ENCODE data around the gene MCFD2. TPM values are rescaled to one million over a fixed set of nuclear protein-coding genes. Genes with fewer than 3 reads are reported as not detected.

MCFD2 gene
- polyA plus RNA-seq, 1 of the 3 experiments (the other 2 are of a cell fraction): 88.2 TPM

DNA sequence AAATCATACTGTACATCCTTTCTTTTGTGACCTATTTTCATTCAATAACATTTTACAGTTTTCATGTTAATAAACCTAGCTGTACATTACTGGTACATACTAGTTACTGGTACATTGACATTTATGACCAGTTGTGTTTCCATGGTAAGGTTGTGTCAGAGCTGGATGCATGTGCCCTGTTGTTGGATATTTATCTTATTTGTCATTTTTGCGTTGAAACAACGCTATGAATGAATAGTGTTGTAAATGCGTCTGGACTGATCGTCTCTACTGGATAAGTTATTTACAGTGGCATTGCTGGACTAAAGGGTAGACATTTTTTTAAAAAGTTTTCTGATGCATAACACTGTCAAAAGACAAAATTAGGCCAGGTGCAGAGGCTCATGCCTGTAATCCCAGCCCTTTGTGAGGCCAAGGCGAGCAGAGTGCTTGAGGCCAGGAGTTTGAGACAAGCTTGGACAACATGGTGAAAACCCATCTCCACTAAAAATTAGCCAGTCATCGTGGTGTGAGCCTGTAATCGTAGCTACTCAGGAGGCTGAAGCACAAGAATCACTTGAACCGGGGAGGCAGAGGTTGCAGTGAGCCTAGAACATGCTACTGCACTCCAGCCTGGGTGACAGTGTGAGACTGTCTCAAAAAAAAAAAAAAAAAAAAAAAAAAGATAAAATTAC is 40.2 kb downstream of the MCFD2 start:
- H3K36me3 ChIP-seq (replicated peaks in 1 of 2; ENCODE audit: control insufficient read depth in 1 of 2, insufficient read depth in 2 of 2, low read length in 1 of 2): no peaks in the 10 kb centered on the region
- H3F3A ChIP-seq (replicated peaks; ENCODE audit: insufficient read depth): peaks cover 26% of the 10 kb centered on the region
- H3K9me2 ChIP-seq: no peaks in the 10 kb centered on the region
- no peak overlapping the region for H3K4me3 ChIP-seq (ENCODE audit: low read depth in 2 of 2, low read length in 1 of 2)
- DNase-seq: no peak
- H3K9ac ChIP-seq: no peak overlapping the region
- peaks cover 26 to 28% of the 10 kb centered on the region in 2 experiments; a peak in 3 of 4 replicates for H3K4me1 ChIP-seq (ENCODE audit: control insufficient read depth in 1 of 2, insufficient read depth in 2 of 2, low read depth in 1 of 2, low read length in 1 of 2)
- TF ChIP-seq JUND (IDR thresholded peaks at IDR 0.05): no peak
- CTCF ChIA-PET: interaction anchor here (0.6 to 2.6 kb wide), 14 partner anchors 9 to 448 kb away, joined by 3 to 19 read pairs (median 6); no protein-coding TSS in a partner anchor
- H2AFZ ChIP-seq (ENCODE audit: low read depth): no peak overlapping the region
- H3K79me2 ChIP-seq (ENCODE audit: insufficient read depth): no peaks in the 10 kb centered on the region
- H3K27ac ChIP-seq (ENCODE audit: low read depth in 2 of 2, low read length in 1 of 2): peak overlapping the region in 1 of 2 experiments; percentile 91; a peak in 2 of 4 replicates
- no peak overlapping the region for H3K4me2 ChIP-seq
- H3K27me3 ChIP-seq (ENCODE audit: insufficient read depth): no peaks in the 10 kb centered on the region
- H4K20me1 ChIP-seq (ENCODE audit: insufficient read depth): no peaks in the 10 kb centered on the region
- 95% methylated on average over 8 of the region's 8 CpGs for WGBS (ENCODE audit: low lambda C conversion rate)
- POLR2A ChIA-PET: no interaction called here
- H3K9me3 ChIP-seq: no peaks in the 10 kb centered on the region

DNA sequence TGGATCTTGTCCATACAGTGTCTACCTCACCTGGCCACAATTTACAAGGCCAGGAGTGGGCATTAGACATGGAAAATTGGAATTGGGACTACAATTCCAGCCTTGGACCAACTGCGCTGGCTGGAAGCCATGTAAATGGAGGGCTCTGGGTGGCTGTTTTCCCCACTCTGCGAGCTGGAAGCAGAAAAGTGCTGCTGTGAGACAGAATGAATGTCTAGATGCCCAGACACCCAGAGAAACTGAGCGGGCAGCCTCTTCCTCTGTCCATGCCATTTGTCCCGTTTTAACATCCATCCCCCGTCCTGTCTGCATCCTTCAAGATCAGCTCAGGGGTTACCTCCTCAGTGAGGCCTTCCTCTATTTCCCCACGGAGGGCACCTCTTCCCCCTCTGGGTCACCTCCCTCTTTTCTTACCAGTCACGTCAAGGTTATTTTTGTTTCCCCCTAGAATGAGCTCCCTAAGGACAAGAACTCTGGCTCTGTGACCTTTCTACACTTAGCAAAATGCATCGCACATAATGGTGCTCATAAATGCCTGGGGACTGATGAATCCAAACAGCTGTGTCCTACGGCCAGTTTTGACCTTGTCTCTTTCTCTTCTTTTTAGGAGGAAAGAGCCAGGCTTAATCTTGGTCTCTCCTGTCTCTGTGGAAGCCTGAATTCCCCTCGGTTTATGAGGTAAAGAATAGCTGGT is 41.2 kb downstream of the MCFD2 start:
- Histone ChIP-seq H3K9me3 (no peaks in the 10 kb centered on the region), H3K27me3 (ENCODE audit: insufficient read depth) (no peaks in the 10 kb centered on the region), H3K4me3 (ENCODE audit: low read depth in 2 of 2, low read length in 1 of 2) (no peak overlapping the region), H3K36me3 (replicated peaks in 1 of 2; ENCODE audit: control insufficient read depth in 1 of 2, insufficient read depth in 2 of 2, low read length in 1 of 2) (no peaks in the 10 kb centered on the region), H3K27ac (ENCODE audit: low read depth in 2 of 2, low read length in 1 of 2) (peak overlapping the region; percentile 67 to 91; a peak in 3 of 4 replicates), H3K4me2 (peak overlapping the region; percentile 18), H3K9ac (peak overlapping the region; percentile 22), H3F3A (replicated peaks; ENCODE audit: insufficient read depth) (peaks cover 26% of the 10 kb centered on the region), H3K4me1 (ENCODE audit: control insufficient read depth in 1 of 2, insufficient read depth in 2 of 2, low read depth in 1 of 2, low read length in 1 of 2) (peaks cover 28 to 30% of the 10 kb centered on the region in 2 experiments; a peak in 3 of 4 replicates), H4K20me1 (ENCODE audit: insufficient read depth) (no peaks in the 10 kb centered on the region), H3K79me2 (ENCODE audit: insufficient read depth) (no peaks in the 10 kb centered on the region), H3K9me2 (no peaks in the 10 kb centered on the region), H2AFZ (ENCODE audit: low read depth) (no peak overlapping the region)
- POLR2A ChIA-PET: no interaction called here
- DNase-seq: no peak
- CTCF ChIA-PET: interaction anchor here (1.1 to 2.6 kb wide), 7 partner anchors 11 to 449 kb away, joined by 3 to 10 read pairs (median 9); no protein-coding TSS in a partner anchor
- 80% methylated on average over 10 of the region's 10 CpGs for WGBS (ENCODE audit: low lambda C conversion rate)
- TF ChIP-seq, protein P1, sequence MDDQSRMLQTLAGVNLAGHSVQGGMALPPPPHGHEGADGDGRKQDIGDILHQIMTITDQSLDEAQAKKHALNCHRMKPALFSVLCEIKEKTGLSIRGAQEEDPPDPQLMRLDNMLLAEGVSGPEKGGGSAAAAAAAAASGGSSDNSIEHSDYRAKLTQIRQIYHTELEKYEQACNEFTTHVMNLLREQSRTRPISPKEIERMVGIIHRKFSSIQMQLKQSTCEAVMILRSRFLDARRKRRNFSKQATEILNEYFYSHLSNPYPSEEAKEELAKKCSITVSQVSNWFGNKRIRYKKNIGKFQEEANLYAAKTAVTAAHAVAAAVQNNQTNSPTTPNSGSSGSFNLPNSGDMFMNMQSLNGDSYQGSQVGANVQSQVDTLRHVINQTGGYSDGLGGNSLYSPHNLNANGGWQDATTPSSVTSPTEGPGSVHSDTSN (IDR thresholded peaks at IDR 0.05): no peak
- no peak for TF ChIP-seq EZH2phosphoT487 (IDR thresholded peaks at IDR 0.05; ENCODE audit: borderline replicate concordance, low read depth)
- TF ChIP-seq, protein P2, sequence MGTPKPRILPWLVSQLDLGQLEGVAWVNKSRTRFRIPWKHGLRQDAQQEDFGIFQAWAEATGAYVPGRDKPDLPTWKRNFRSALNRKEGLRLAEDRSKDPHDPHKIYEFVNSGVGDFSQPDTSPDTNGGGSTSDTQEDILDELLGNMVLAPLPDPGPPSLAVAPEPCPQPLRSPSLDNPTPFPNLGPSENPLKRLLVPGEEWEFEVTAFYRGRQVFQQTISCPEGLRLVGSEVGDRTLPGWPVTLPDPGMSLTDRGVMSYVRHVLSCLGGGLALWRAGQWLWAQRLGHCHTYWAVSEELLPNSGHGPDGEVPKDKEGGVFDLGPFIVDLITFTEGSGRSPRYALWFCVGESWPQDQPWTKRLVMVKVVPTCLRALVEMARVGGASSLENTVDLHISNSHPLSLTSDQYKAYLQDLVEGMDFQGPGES (IDR thresholded peaks at IDR 0.05; ENCODE audit: low read depth, low read length): no peak

DNA sequence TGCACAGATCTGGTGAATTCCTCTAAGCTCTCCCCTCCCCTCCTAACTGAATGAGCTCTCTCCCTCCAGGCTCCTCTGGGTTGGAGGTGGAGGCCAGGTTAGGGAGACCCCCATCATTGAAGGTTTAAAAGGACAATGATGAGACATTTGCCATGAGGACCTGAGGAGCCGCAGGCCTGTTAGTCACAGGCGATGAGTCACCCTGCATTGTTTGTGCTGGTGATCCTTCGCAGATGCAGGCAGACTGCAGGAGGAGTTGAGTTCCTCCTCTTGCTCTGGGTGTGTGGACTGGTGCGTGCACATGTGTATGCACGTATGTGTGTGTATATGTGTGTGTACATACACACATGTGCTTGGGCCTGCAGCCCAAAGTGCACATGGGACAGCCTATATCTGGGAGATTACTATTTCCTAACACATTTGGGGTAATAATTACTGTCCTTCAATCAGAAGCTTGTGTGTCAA is 42.0 kb downstream of the MCFD2 start:
- no peaks in the 10 kb centered on the region for H3K9me2 ChIP-seq
- peak; percentile 52 for DNase-seq
- peaks cover 26% of the 10 kb centered on the region for H3F3A ChIP-seq (replicated peaks; ENCODE audit: insufficient read depth)
- no peak overlapping the region for H3K4me3 ChIP-seq (ENCODE audit: low read depth in 2 of 2, low read length in 1 of 2)
- ChIA-PET POLR2A (no interaction called here), CTCF (interaction anchor here (0.8 to 2.6 kb wide), 12 partner anchors 10 to 449 kb away, joined by 3 to 10 read pairs (median 6); no protein-coding TSS in a partner anchor)
- no peaks in the 10 kb centered on the region for H3K79me2 ChIP-seq (ENCODE audit: insufficient read depth)
- 0% methylated on average over 4 of the region's 5 CpGs for WGBS (ENCODE audit: low lambda C conversion rate)
- no peaks in the 10 kb centered on the region for H3K27me3 ChIP-seq (ENCODE audit: insufficient read depth)
- H3K36me3 ChIP-seq (replicated peaks in 1 of 2; ENCODE audit: control insufficient read depth in 1 of 2, insufficient read depth in 2 of 2, low read length in 1 of 2): no peaks in the 10 kb centered on the region
- peak overlapping the region; percentile 18 for H3K4me2 ChIP-seq
- no peak overlapping the region for H2AFZ ChIP-seq (ENCODE audit: low read depth)
- no peaks in the 10 kb centered on the region for H4K20me1 ChIP-seq (ENCODE audit: insufficient read depth)
- H3K4me1 ChIP-seq (ENCODE audit: control insufficient read depth in 1 of 2, insufficient read depth in 2 of 2, low read depth in 1 of 2, low read length in 1 of 2): peaks cover 25 to 28% of the 10 kb centered on the region in 2 experiments; a peak in 3 of 4 replicates
- H3K9me3 ChIP-seq: no peaks in the 10 kb centered on the region
- peak overlapping the region; percentile 22 for H3K9ac ChIP-seq
- H3K27ac ChIP-seq (ENCODE audit: low read depth in 2 of 2, low read length in 1 of 2): peak overlapping the region; percentile 67 to 91
- TF ChIP-seq RCOR1 (IDR thresholded peaks at IDR 0.05; ENCODE audit: low read length) (no peak), ELF1 (IDR thresholded peaks at IDR 0.05) (no peak), TEAD4 (IDR thresholded peaks at IDR 0.05; ENCODE audit: borderline replicate concordance, insufficient read depth) (no peak), GATA2 (CRISPR knock-in tag; IDR thresholded peaks at IDR 0.05) (no peak), FOXJ3 (CRISPR knock-in tag; IDR thresholded peaks at IDR 0.05) (no peak), RAD21 (IDR thresholded peaks at IDR 0.05; ENCODE audit: low read length) (peak; percentile 12), NFIC (IDR thresholded peaks at IDR 0.05; ENCODE audit: borderline replicate concordance) (no peak), MXI1 (IDR thresholded peaks at IDR 0.05; ENCODE audit: low read depth, low read length) (no peak)
- TF ChIP-seq, protein P3, sequence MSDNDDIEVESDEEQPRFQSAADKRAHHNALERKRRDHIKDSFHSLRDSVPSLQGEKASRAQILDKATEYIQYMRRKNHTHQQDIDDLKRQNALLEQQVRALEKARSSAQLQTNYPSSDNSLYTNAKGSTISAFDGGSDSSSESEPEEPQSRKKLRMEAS (IDR thresholded peaks at IDR 0.05; ENCODE audit: low read depth): no peak
- TF ChIP-seq, protein P4, sequence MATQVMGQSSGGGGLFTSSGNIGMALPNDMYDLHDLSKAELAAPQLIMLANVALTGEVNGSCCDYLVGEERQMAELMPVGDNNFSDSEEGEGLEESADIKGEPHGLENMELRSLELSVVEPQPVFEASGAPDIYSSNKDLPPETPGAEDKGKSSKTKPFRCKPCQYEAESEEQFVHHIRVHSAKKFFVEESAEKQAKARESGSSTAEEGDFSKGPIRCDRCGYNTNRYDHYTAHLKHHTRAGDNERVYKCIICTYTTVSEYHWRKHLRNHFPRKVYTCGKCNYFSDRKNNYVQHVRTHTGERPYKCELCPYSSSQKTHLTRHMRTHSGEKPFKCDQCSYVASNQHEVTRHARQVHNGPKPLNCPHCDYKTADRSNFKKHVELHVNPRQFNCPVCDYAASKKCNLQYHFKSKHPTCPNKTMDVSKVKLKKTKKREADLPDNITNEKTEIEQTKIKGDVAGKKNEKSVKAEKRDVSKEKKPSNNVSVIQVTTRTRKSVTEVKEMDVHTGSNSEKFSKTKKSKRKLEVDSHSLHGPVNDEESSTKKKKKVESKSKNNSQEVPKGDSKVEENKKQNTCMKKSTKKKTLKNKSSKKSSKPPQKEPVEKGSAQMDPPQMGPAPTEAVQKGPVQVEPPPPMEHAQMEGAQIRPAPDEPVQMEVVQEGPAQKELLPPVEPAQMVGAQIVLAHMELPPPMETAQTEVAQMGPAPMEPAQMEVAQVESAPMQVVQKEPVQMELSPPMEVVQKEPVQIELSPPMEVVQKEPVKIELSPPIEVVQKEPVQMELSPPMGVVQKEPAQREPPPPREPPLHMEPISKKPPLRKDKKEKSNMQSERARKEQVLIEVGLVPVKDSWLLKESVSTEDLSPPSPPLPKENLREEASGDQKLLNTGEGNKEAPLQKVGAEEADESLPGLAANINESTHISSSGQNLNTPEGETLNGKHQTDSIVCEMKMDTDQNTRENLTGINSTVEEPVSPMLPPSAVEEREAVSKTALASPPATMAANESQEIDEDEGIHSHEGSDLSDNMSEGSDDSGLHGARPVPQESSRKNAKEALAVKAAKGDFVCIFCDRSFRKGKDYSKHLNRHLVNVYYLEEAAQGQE (IDR thresholded peaks at IDR 0.05; ENCODE audit: low read depth, low read length): peak; percentile 68

Measured in SK-N-SH (cell line).